HUDEP-2 (cell line): ENCODE measurements around the gene PRDM11.
"Not testable (repeated sequence)": the region's sequence is repeated elsewhere in the genome, so short reads cannot be mapped to it uniquely, and the experiment has no call there.

Source experiments
- DNase-seq, 76 experiments: peaks; one replicate each; lab custom pipeline; 2025; ENCODE audit not compliant: unreplicated experiment in 76 of 76; lab: John Stamatoyannopoulos, UW

PRDM11 gene

DNA sequence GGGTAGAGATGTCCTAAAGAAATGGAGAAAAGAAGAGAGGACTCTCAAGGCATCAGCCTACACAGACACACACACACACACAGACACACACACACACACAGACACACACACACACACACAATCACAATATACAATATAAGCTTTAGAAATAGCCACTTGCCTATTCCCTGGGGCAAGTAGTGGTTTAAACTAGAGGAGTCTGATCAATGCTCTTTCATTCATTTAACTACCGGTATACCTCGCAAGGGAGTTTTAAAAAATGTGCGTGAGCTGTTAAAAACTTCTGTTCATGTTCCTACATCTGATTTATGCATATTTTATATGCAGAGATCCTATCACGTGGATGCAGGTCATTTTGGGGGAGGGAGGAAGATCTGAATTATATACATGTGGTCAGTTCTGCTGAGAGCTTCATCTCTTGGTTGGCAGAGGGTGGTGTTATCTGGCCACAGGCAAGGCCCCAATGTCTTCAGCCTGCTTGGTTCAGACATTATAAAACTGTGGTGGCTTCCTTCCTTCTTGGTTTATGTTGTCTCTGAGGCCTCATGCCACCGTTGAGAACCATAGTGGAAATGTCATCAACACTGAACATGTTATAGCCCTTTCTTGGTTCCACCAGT, 83.1 kb downstream of the PRDM11 start:
- DNase-seq: no peak

DNA sequence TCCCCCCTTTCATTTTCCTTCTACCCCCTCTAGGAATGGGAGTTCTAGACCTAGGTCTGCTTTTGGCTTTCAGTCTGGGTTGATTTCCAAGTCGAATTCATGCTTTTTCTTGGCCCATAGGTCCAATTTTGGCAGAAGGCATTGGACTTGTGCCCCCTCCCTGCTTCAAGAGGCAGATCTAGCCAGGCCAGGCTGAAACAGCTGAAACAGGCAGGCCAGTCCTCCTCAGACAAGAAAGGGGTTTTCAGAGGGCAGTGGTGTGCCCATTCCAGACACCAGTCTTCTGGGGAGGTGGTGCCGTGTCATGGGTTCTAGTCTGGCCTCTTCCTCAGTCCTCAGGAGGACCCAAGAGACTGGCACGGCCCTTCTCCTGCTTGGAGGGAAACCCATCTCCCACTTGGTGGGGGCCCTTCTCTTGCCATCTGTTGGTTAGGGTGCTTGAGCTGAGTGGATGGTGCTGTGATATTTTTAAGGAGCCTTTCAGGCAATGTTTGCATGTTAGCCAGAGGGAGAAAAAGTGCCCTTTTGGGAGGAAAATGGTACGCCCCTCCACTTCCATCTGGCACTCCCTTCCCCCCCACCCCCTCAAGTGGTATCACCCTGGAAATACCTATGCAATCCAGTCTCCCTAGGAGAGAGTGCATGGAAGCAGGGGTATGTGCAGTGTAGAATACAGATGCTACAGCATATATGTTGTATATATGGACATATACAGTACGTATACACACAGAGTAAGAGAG, 86.1 kb downstream of the PRDM11 start:
- no peak for DNase-seq

DNA sequence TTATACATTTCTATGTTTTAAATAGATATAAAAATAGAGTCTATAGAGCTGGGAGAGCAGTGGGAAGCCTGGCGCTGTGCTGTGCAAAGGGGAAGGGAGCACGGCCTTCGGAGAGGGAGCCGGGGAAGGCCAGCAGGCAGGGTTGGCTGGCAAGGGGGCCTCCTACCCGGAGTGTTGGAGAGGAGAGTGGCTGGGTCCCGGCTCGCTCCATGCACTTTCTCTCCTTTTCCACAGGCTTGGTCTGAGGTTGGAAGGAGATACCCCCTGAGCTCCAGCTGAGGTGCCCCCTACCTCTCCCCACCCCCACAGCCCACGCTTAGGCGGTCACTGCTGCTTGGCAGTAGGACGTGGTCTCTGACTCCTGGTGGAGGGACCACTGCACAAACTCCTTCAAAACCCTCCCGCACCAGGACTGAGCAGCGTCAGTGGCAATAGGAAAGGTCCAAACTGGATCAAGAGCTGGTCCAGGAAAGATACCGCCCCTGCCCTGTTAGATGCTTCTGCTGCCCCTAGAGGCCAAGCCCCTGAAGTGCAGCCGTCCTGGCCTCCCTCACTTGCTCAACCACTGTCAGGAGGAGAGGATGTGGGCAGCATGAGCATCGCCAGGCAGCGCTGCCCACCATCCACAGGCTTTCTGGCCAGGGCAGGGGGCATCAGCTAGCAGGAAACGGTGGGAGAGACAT, 86.8 kb downstream of the PRDM11 start:
- peak in 66 of 76 experiments; percentile 3 to 77 (median 46) for DNase-seq

DNA sequence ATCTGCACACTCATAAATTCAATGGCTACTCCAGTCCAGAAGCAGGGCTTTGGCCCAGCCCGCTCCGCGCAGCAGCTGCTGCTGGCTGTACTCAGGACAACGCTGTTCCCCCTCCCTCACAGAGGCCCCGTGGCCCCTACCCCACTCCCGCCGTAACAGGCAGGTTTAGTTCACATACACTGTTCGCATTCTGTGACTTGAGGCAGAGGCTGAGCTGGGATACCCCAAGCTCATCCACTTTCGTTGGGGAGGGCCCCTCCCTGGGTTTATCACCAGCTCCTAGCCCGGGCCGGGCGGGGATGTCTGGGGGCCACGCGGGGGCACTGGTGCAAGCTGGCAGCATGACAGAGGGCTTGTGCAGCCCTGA, 87.3 kb downstream of the PRDM11 start:
- no peak for DNase-seq

DNA sequence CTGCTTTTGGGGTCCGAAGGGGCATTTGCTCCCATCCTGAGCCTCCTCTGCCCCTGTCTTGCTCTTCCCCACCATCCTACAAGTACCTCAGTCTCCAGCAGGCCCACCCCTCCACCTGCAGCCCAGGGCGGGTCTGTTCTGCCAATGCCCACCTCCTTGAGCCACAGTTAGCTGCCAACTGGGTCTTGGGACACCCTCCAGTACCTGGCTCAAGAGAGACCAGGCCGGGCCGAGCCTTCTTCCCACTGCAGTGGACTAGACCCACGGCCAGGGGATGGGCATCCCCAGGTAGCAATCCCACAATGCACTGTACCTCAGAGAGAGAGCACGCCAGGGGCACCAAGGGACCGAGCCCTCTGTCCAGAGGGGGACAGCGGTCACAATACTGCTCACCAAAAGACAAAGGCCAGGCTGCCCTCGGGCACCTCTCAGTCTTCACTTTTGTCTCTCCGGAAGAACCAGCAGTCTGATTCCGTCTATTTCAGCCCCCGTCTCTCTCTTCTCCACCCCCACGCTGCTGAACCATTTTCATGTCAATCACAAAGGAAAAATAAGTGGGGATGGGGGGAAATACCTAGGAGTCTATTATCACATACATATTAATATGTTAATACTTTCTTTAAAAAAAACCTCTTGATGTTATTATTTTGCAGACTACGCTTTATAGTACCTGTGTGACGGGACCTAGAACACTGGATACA, 88.0 kb downstream of the PRDM11 start:
- no peak for DNase-seq

- DNase-seq: no peak
Observed at GRCh38 chr11:45237711-45238315, 91.4 kb downstream of the PRDM11 start.

GRCh38 chr11:45238724-45239123, 92.3 kb downstream of the PRDM11 start:
- DNase-seq: no peak

DNA sequence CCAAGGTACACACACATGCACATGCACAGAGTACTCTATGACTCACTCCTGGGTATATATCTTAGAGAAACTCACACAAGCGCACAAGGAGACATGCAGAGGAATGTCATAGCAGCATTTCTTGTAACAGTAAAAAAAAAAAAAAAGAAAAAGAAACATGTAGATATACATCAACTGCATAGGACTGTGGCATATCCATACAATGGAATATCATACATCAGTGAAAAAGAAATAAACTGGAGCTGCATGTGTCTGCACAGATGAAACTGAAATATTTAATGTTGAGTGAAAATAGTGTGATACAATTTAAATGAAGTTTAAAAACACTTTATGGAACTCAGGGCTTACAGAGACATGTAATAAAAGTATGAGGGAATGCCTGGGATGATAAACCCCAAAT, 93.3 kb downstream of the PRDM11 start:
- DNase-seq: no peak

- no peak for DNase-seq
Observed at GRCh38 chr11:45243967-45244366, 97.5 kb downstream of the PRDM11 start.

- DNase-seq: no peak
Observed at GRCh38 chr11:45245218-45246045, 99.0 kb downstream of the PRDM11 start.

- no peak for DNase-seq
Observed at GRCh38 chr11:45246241-45246640, 99.8 kb downstream of the PRDM11 start.

GRCh38 chr11:45247433-45247832, 101.0 kb downstream of the PRDM11 start:
- DNase-seq: no peak

DNA sequence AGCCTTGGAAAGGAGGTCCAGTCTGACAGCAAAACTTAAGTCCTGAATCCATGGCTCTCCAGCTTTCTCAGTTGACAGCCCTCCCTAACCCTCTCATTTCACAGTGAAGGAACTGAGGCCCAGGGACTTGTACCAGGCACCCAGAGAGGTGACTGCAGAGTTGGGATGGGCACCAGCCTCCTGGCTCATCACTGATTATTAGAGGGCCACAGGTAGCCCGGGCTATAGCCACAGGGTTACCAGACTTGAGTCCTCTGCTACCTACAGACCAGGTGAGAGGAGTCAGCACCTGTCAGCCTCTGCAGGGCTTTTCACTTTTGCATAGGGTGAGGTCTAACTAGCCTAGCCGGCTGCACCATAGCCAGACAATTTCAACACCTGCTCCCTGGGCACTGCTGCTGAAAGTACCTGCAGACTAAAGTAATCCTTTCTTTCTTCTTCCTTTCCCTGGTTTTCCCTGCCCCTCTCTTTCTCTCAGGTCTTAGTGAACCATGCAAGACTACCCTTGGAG, 102.1 kb downstream of the PRDM11 start:
- no peak for DNase-seq

GRCh38 chr11:45249372-45249771, 102.9 kb downstream of the PRDM11 start:
- not testable (repeated sequence) for DNase-seq

DNA sequence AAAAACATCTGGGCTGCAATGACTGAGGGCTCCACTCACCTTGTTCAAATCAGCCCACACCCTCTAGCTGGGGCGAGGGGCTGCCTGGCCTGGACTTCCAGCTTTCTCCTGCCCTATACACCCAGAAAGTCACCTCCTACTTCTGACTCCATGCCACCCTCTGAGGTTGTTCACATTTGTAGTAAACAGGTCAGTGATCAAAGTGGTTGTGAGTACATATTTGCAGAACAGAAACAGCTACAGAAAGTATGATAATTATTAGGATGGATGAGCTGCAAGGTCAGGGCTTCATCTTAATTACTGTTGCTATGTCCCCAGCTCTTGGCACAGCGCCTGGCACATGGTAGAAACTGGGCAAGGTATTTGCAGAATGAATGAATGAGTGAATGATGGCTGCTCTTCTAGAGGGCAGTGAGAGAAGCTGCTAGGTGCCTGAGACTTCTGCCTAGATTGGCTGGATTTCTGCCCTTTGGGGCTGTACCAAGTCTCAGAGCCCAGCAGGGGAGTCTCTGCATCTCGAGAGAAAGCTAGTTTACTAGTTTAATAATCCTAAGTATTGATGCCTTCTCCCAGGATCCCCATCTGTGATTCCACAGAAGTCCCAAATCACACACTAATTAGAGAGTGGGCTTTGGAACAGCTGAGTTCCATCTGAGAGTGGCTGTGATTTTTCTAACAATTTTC, 103.7 kb downstream of the PRDM11 start:
- DNase-seq: no peak

- peak in 38 of 76 experiments; percentile 1 to 51 (median 18) for DNase-seq
Observed at GRCh38 chr11:45252134-45252856, 105.9 kb downstream of the PRDM11 start.

- no peak for DNase-seq
Observed at GRCh38 chr11:45252877-45253276, 106.4 kb downstream of the PRDM11 start.

GRCh38 chr11:45253640-45254039, 107.2 kb downstream of the PRDM11 start:
- DNase-seq: no peak

DNA sequence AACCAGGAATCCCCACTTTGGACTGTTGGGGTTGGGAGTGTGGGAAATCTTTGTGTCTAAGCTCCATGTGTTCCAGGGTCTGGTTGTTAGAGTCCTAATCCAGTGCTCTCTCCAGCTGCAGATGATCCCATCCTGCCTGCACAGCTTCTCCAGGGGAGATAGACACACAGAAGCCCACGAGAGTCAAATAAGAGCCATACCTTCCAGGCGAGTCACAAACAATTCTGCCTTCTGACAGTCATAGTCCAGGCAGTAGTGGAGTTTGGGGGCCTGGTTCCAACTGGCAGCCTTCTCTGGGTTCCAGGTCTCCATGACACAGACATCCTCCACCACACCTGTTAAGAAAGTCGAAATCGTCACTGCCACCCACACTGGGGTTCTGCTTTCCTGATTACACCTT, 107.6 kb downstream of the PRDM11 start:
- DNase-seq: no peak
